ENCODE results near the gene HIF1AN. TPM values are rescaled to one million over a fixed set of nuclear protein-coding genes. Genes with fewer than 3 reads are reported as not detected.

The HIF1AN gene
- total RNA-seq = 14.0 TPM

GRCh38 chr10:100535715-100536353 lies at the start of gene HIF1AN:
HIF1AN (plus strand) TSS chr10:100535943; CDS start chr10:100535959, 16 bp downstream.
- DNase-seq (ENCODE audit: low read depth in 2 of 3, low spot score in 2 of 3) = peak; percentile 84 to 98 (median 95)

GRCh38 chr10:100487529-100487928 lies 48.2 kb upstream of the HIF1AN start:
- no peak for DNase-seq (ENCODE audit: low read depth in 2 of 3, low spot score in 2 of 3)

DNA sequence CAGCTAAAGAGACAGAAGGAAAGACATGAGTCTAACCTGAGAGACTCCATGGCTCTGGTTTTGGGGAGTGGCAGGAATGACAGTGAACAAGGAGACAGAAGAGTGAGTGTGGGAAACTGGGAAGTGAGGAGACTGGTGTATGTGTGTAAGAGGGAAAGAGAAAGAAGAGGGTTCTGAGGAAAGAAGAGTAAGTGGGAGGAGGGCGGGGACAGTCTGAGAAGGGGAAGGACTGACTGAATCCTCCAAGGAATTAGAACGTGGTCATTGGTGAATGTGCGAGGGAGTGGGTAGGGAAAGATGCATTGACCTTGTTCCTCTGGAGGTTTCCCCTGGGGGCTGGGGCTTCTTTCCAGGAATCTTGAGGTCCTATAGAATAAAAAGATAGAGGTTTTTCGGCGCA lies 46.3 kb upstream of the HIF1AN start:
- DNase-seq (ENCODE audit: low read depth in 2 of 3, low spot score in 2 of 3) = no peak

DNA sequence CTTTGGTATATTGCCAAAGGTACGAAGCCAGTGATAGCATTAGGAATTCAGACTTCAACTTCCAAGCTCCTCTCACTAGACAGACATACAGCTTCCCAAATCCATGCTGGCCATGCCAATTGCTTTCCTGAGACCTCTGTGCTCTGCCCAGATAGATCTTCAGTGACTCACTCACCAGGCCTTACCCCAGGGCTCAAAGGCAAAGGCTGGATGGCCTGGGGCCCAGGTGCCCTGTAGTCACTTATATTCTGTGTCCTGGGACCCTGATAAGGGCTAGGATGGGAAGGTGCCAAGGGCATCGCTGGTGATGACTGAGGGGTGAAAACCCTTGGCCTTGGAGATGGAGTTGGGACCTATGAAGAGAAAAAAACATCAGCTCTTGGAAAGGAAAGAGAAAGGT lies 45.2 kb upstream of the HIF1AN start:
- no peak for DNase-seq (ENCODE audit: low read depth in 2 of 3, low spot score in 2 of 3)

DNA sequence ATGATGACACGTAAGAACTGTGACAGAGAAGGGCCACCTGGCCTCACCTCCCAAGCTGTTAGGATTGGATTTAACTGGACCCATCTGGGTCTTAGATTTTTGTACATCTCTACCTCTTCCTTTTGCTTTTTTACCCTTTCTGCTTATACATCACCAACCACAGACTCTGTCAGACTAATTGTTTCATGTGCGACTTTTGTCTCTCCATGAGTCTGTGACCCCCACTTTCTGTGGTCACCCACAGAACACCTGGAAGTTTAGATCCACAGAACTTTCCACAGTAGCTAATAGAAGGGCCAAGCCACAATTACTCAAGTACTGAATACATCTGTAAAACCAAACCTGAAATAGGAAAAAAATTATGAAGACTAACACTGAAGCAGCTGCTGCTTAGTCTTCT lies 39.2 kb upstream of the HIF1AN start:
- no peak for DNase-seq (ENCODE audit: low read depth in 2 of 3, low spot score in 2 of 3)

GRCh38 chr10:100498059-100498458 lies 37.7 kb upstream of the HIF1AN start:
- DNase-seq (ENCODE audit: low read depth in 2 of 3, low spot score in 2 of 3) = no peak

- no peak for DNase-seq (ENCODE audit: low read depth in 2 of 3, low spot score in 2 of 3)
Observed at GRCh38 chr10:100501423-100501822, 34.3 kb upstream of the HIF1AN start.

- no peak for DNase-seq (ENCODE audit: low read depth in 2 of 3, low spot score in 2 of 3)
Observed at GRCh38 chr10:100502926-100503494, 32.7 kb upstream of the HIF1AN start.

DNA sequence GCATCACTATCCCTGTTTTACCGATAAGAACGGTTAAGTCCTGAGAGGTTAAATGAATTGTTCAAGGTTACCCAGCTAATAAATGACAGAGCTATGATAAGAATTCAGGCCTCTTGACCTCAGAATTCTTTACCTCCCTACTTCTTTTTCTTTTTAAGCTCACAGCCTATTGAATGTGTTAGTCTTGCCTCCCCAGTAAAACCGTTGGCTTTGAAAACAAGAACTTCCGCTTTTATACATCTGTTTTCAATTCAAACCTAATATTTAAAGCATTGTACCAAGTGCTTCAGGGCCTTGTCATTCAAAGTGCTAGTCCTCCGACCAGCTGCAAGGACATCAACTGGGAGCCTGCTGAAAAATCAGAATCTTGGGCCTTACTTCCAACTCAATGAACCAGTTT lies 31.6 kb upstream of the HIF1AN start:
- DNase-seq (ENCODE audit: low read depth in 2 of 3, low spot score in 2 of 3) = no peak

DNA sequence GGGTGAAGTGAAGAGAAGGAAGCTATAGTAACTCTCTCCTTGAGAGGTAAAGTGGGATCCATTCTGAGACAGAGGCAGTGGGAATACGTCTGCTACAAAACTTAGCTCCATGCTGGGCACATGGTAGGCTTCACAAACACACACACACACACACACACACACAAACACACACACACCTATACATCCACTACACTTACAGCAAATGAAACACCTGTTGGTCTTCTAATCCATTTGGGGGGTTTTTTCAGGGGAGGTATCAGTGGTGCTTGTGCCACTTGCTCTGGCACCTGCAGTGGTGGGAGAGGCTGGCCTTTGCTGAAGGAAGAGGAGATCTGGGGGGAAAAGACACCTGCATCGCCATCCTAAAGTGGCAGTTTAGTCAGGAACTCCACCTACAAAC lies 30.6 kb upstream of the HIF1AN start:
- no peak for DNase-seq (ENCODE audit: low read depth in 2 of 3, low spot score in 2 of 3)

GRCh38 chr10:100506596-100507356 lies 29.0 kb upstream of the HIF1AN start:
- no peak for DNase-seq (ENCODE audit: low read depth in 2 of 3, low spot score in 2 of 3)

- DNase-seq (ENCODE audit: low read depth in 2 of 3, low spot score in 2 of 3) = no peak
Observed at GRCh38 chr10:100507357-100507732, 28.4 kb upstream of the HIF1AN start.

- DNase-seq (ENCODE audit: low read depth in 2 of 3, low spot score in 2 of 3) = no peak
Observed at GRCh38 chr10:100508266-100508665, 27.5 kb upstream of the HIF1AN start.

- DNase-seq (ENCODE audit: low read depth in 2 of 3, low spot score in 2 of 3) = peak; percentile 39 to 81 (median 59)
Observed at GRCh38 chr10:100508691-100509150, 27.0 kb upstream of the HIF1AN start.

- no peak for DNase-seq (ENCODE audit: low read depth in 2 of 3, low spot score in 2 of 3)
Observed at GRCh38 chr10:100509241-100509840, 26.4 kb upstream of the HIF1AN start.

DNA sequence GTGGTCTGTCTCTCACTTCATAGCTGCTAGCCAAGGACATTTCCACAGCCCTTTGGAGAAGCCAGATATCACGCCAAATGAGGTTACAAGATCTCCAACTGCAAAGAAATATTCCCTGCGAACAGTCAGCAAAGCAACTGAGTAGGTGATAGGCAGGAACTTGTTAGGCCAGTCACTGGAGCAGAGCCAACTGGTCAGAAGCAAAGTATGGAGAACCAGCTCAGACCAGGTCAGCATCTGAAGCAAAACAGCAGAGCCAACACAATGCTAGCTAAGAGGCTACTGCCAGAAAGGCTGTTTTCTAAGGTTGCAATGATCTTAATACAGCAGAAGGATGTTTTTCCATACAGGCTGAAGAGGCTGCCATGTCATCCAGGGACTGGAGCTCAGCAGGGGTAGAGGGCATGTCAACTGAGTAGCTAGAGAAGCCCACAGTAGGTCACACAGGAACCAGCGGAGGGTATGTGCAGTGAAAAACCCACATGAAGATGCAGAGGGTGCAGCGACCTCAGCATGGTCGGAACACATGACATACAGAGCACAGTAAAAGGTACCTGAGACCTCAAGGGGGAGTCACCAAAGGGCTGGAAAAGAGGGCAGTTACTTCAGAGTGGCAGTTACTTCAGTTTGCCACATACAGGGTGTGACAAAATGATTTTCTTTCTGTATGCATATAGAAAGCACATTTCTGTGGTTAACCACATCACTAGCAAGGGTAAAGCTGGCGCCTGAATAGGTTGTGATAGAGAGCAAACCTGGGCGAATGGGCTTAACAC lies 25.0 kb upstream of the HIF1AN start:
- DNase-seq (ENCODE audit: low read depth in 2 of 3, low spot score in 2 of 3) = peak in 2 of 3 donors; percentile 55 to 79

- no peak for DNase-seq (ENCODE audit: low read depth in 2 of 3, low spot score in 2 of 3)
Observed at GRCh38 chr10:100515612-100516011, 20.1 kb upstream of the HIF1AN start.

DNA sequence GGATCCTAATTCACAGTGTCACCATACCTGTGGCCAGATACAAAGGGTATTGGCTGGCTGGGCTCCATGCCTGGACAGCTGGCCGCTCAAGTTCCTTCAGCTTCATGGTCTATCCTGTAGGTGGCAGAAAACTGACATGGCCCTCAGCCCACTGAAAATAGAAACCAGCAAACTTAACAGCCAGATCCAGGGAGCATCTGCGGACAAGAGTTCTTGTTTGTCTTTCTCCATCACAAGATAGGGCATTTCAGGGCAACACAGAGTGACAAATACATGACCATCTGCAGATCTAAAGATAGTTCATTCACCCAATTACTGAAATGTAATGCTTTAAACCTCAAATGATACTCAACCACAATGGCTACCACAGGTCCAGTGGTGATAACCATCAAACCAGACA lies 18.9 kb upstream of the HIF1AN start:
- DNase-seq (ENCODE audit: low read depth in 2 of 3, low spot score in 2 of 3) = no peak

DNA sequence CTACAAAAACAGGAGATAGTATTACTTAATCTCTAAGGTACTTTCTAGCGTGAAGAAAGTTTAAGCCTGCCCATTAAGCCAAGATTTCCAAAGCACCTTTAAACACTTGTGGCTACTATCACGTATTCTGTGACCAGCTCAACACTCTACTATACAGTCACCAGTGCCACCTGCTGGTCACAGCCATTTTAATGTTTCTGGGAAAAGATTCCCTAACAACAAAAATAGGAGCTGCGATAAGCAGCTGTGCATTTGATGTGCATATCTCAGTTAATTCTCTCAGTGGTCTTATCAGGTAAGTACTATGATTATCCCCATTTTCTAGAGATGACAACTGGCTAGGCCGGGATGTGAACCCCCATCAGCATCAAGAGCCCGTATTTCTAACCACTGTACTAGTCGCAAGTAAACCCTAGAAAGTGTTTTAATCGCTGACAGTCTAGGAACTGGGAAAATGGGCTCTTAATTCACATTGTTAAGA lies 16.9 kb upstream of the HIF1AN start:
- DNase-seq (ENCODE audit: low read depth in 2 of 3, low spot score in 2 of 3) = peak in 2 of 3 donors; percentile 41 to 65

- no peak for DNase-seq (ENCODE audit: low read depth in 2 of 3, low spot score in 2 of 3)
Observed at GRCh38 chr10:100519311-100520051, 16.3 kb upstream of the HIF1AN start, which contains the start of gene SEC31B. SEC31B (minus strand) TSS chr10:100519861; CDS start chr10:100516952, 2,909 bp downstream.

All from hematopoietic multipotent progenitor cell (in vitro differentiated cells).